Esophagus (tissue), 2 donors: ENCODE results near the gene TMOD1. TPM values are rescaled to one million over a fixed set of nuclear protein-coding genes. Genes with fewer than 3 reads are reported as not detected.
A peak's percentile ranks its signal among the peaks of the same experiment; 100 is the strongest.

Source experiments
- H3K27ac ChIP-seq, 2 donors: one replicate each; pipeline ENCODE4 v1.5.1; 2013; ENCODE audit warnings: low read depth in 2 of 2, mild to moderate bottlenecking in 2 of 2, inconsistent platforms in 1 of 2, low read length in 1 of 2, moderate library complexity in 1 of 2
- H3K27me3 ChIP-seq, 2 donors: one replicate each; pipeline ENCODE4 v1.6.1; 2013; ENCODE audit warnings: low read length in 2 of 2, control low read depth in 1 of 2, mild to moderate bottlenecking in 1 of 2; ENCODE audit not compliant: insufficient read depth in 2 of 2, control insufficient read depth in 1 of 2
- H3K36me3 ChIP-seq, 2 donors: one replicate each; pipeline ENCODE4 v1.6.1; 2013; ENCODE audit warnings: low read length in 1 of 2; ENCODE audit not compliant: control insufficient read depth in 2 of 2, insufficient read depth in 2 of 2
- H3K4me1 ChIP-seq, 2 donors: one replicate each; pipeline ENCODE4 v1.6.1; 2013; ENCODE audit warnings: low read length in 1 of 2; ENCODE audit not compliant: control insufficient read depth in 2 of 2, insufficient read depth in 2 of 2
- H3K4me3 ChIP-seq, 2 donors: one replicate each; pipeline ENCODE4 v1.5.1; 2013; ENCODE audit warnings: low read length in 2 of 2, mild to moderate bottlenecking in 2 of 2, low read depth in 1 of 2, moderate library complexity in 1 of 2
- H3K9me3 ChIP-seq, 2 donors: one replicate each; pipeline ENCODE4 v1.6.1; 2013; ENCODE audit warnings: mild to moderate bottlenecking in 2 of 2, low read depth in 1 of 2, low read length in 1 of 2, moderate library complexity in 1 of 2; ENCODE audit not compliant: control insufficient read depth in 2 of 2, insufficient read depth in 1 of 2
- WGBS, 2 donors: extraction: QIAGEN DNeasy Blood & Tissue Kit; methylation state at CpG; one replicate each; pipeline ENCODE4 v1.1.7; 2013; 5-methylcytosine and 5-hydroxymethylcytosine counted together
- polyA plus RNA-seq, 2 donors: library from polyadenylated mRNA; stranded (reverse); fragments of 200-250 nt; gene quantifications; one replicate each; pipeline ENCODE4 v1.2.3, GENCODE V29; 2013
- donor health status: healthy with polysubstance abuse.
- donor health status: Bipolar disorder and iron deficiency.

Gene TMOD1
- polyA plus RNA-seq, 2 donors, result 3.2 to 7.1 TPM

DNA sequence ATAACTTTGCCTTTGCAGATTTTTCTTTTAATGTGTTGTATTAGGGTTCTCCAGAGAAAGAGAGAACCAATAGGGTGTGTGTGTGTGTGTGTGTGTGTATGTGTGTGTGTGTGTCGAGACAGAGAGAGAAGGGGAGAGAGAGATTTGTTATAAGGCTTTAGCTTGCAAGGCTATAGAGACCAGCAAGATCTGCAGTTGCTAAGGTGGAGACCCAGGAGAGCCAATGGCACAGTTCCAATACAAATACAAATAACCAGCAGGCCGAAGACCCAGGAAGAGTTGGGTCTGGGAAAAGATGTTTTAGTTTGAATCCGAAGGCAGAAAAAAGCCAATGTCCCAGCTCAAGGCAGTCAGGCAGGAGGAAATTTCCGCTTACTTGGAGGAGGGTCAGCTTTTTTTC, 23.0 kb downstream of the TMOD1 start:
- Histone ChIP-seq H3K27ac (no peak overlapping the region), H3K27me3 (no peaks in the 10 kb centered on the region), H3K4me1 (no peaks in the 10 kb centered on the region), H3K9me3 (no peaks in the 10 kb centered on the region), H3K4me3 (no peak overlapping the region), H3K36me3 (no peaks in the 10 kb centered on the region)
- WGBS, 2 donors, result 58 to 65% methylated on average over 4 of the region's 4 CpGs

DNA sequence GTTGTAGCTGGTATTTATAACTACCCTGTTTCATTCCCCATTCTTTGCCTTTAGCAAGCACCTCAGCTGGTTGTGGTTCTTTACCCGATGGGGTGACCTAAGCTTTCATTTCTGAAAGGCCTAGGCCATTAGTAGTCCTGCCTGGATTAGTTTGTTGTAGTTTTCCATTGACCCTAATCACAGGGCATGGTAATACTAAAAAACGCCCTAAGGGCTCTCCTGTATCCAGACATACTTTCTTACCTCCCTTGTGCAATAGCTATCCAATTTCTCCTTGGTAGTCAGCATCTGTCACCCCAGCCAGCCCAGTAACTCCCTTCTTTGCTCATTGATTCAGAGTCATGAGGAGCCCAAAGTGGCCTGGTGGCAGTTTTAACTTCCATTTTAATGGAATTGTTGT, 24.0 kb downstream of the TMOD1 start:
- Histone ChIP-seq H3K27ac (no peak overlapping the region), H3K4me1 (no peaks in the 10 kb centered on the region), H3K36me3 (no peaks in the 10 kb centered on the region), H3K27me3 (no peaks in the 10 kb centered on the region), H3K9me3 (no peaks in the 10 kb centered on the region), H3K4me3 (no peak overlapping the region)
- WGBS, 2 donors, result 70 to 79% methylated on average over 2 of the region's 2 CpGs

DNA sequence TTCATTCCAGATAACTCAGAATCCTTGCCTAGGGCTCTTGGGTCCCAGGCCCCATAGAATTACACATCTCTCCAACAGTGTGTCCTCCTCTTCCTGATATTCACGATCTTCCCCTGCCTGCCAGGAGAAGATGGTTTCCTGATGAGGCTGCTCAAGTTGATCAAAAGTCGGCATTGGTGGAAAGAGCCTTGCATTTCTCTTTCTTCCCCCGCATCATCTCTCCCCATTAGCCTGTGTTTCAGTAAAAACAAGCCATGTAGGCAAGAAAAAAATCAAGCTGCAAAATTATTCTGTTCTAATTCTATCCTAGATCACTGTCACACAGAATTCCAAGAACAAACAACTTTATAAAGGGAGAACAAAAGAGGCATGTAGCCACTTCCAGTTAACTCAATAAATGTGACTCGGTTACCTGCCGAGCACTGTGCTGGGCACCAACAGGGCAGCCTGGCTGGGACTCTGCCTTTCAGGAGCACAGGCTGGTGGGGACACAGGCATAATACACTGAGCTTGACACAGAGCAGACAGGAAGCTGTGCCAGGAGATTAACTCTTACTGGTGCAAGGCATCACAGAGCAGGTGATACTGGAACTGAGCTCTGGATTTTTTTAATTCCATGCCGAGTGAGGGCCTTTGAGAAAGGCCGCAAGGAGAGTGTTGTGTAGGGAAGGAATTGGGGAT, 25.6 kb downstream of the TMOD1 start:
- H3K9me3 ChIP-seq, result no peaks in the 10 kb centered on the region
- no peaks in the 10 kb centered on the region for H3K36me3 ChIP-seq
- no peak overlapping the region for H3K27ac ChIP-seq
- H3K4me3 ChIP-seq, result no peak overlapping the region
- H3K27me3 ChIP-seq, result no peaks in the 10 kb centered on the region
- 91 to 92% methylated on average over 7 of the region's 7 CpGs for WGBS, 2 donors
- no peaks in the 10 kb centered on the region for H3K4me1 ChIP-seq

DNA sequence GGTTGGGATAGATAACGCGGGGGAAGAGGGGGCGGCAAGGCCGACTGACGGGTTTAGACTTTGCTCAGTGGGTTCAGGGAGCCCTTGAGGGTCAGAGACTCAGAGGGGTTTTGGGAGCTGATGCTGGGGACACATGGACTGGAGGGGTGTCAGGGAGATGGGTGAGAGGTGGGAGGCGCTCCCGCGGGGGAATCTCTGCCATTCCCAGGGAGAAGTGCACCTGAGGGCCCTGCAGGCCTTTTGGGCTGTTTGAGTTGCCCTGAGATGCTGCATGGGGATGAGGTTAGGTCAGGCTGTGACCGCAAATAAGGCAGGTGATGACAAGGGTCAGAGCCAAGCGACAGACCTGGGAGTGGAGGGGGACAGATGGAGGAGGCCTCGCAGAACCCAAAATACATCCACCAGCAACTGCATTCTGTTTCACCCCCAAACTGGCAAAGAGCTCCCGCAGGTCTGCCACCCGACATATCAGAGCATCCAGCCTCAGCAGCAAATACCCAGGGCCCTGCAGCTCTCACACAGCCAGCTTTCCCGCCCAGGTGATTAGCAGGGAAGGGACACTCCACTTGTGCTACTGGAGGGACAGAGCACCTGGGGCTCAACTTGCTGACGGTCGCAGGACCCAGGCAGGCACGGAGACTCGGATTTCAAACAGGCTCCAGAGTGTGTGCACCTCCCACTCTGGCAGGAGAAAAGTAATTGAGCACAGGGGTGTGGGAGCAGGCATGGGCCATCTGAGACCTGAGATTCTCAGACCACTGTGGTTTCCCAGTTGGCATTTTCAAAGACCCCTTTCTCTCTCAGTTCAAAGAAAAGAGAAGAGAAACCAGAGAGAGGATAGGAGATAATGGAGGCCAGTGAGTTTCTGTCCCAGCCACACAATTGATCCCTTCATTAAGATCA, 26.4 kb downstream of the TMOD1 start:
- H3K9me3 ChIP-seq, result no peaks in the 10 kb centered on the region
- no peaks in the 10 kb centered on the region for H3K4me1 ChIP-seq
- WGBS, 2 donors, result 81 to 84% methylated on average over 18 of the region's 18 CpGs
- peak overlapping the region in 1 of 2 donors; percentile 44 for H3K27ac ChIP-seq
- H3K4me3 ChIP-seq, result no peak overlapping the region
- H3K27me3 ChIP-seq, result no peaks in the 10 kb centered on the region
- H3K36me3 ChIP-seq, result no peaks in the 10 kb centered on the region

DNA sequence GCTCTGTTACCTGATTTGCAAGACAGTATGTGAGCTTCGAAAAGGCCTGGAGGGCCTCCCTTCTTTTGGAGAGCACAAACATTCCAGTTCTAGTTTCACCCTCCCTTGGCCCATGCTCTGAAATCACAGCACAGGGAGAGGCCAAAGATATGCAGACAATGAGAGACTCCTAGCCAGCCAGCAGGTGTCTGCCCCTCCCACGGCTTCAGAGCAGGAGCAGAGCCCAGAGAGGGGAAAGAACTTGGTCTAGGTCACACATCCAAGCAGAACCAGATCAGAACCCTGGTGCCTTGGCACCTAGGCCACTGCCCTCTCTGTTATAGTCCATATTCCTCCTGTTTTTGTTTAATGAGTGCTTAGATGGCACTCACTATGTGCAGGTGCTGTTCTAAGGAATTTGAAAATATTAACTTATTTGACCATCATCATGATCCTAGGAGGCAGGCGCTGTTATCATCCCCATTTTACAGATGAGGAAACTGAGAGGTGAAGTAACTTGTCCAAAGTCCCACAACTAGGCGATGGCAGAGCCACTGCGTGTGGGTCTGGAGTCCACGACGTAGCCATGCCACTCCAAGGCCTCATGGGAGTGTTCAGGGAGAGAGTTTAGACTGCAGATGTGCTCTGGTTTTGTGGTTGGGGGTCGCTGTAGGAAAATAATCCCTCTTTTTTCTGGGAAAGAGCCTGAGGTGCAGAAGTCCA, 27.2 kb downstream of the TMOD1 start:
- no peaks in the 10 kb centered on the region for H3K9me3 ChIP-seq
- H3K27ac ChIP-seq, result peak overlapping the region; percentile 48 to 81
- H3K4me3 ChIP-seq, result no peak overlapping the region
- WGBS, 2 donors, result 73 to 78% methylated on average over 8 of the region's 8 CpGs
- no peaks in the 10 kb centered on the region for H3K27me3 ChIP-seq
- H3K4me1 ChIP-seq, result no peaks in the 10 kb centered on the region
- H3K36me3 ChIP-seq, result no peaks in the 10 kb centered on the region

DNA sequence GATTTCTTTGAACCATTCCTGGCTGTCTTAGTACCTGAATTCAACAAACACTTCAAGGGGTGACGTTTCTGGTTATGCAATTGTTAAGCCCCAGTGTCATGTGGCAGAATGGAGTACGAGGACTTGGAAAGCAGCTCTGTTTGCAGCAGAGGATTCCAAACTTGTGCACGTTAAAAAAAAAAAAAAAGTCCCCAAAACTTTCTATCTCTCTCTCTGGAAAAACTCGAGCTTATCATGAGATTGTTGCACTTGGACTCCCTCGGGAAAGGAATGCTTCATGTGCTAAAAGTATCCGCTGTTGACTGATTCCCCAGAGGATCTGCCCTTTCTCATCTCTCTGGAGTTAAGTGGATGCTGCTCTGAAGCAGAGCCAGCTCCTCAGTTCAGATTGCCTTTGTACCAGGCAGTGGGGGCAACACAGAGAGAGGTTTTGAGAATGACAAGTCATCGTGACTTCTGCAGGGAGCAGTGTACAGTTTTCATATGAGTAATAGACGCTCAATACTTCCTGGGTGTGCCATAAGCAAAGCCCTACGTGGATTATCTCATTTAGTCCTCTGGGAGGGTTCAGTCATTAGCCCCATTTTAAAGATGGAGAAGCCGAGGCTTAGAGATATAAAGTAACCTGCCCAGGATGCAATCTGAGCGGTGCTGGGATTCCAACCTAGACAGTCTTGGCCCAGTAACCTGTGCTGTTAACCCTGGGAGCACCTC, 28.1 kb downstream of the TMOD1 start:
- no peaks in the 10 kb centered on the region for H3K36me3 ChIP-seq
- no peak overlapping the region for H3K4me3 ChIP-seq
- no peaks in the 10 kb centered on the region for H3K27me3 ChIP-seq
- no peaks in the 10 kb centered on the region for H3K4me1 ChIP-seq
- no peaks in the 10 kb centered on the region for H3K9me3 ChIP-seq
- peak overlapping the region; percentile 22 to 81 for H3K27ac ChIP-seq
- 49 to 55% methylated on average over 11 of the region's 11 CpGs for WGBS, 2 donors

DNA sequence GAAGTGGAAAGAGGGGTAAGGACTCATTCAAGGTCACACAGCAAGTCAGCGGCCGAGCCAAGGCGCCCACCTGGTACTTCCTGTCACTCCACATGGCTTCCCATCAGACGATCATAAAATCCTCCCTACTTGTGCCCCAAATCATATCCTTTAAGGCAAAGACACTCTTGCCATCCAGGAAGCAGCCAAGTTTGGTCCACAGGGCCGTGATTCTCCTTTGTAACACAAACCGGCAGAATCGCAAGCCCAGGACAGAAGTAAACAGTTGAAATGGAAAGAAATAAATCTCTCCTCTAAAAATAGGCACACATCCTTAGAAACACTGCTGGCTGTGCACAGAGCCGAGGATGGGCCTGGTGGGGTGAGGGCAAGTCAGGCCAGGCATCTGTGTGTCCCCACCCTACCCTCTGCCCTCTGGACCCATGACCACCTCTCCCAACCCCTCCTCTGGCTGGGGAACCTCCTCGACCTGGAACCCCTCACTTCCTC, 30.5 kb downstream of the TMOD1 start:
- H3K4me3 ChIP-seq, result no peak overlapping the region

DNA sequence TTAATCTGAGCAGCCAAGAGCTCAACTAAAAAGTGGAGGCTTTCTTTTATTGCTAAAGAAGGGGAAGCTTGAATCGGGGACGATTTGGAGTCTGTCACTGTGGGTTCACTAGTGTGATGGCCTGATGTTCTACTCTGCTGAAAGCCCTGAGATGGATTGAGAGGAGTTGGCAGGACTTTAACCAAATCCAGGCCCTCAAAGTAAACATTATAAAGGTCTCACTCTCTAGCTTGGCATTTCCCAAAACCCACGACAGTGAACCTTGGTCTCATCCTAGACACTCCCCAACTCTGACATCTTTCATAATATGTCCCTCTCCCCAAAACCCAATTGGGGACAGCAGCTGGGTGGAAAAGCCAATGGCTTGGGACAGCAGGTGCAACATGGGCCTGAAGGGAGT, 32.7 kb downstream of the TMOD1 start:
- Histone ChIP-seq H3K9me3 (no peaks in the 10 kb centered on the region), H3K27ac (no peak overlapping the region), H3K27me3 (no peaks in the 10 kb centered on the region), H3K4me3 (no peak overlapping the region), H3K36me3 (no peaks in the 10 kb centered on the region), H3K4me1 (no peaks in the 10 kb centered on the region)
- 90 to 94% methylated on average over 3 of the region's 3 CpGs for WGBS, 2 donors

More for the DNA sequence above, 30.5 kb downstream of the TMOD1 start:
- Histone ChIP-seq H3K27ac (peak overlapping the region; percentile 49 to 62), H3K4me1 (no peaks in the 10 kb centered on the region), H3K36me3 (no peaks in the 10 kb centered on the region), H3K9me3 (no peaks in the 10 kb centered on the region), H3K27me3 (no peaks in the 10 kb centered on the region)
- WGBS, 2 donors, result 61 to 73% methylated on average over 9 of the region's 9 CpGs
